SK-N-SH (cell line): ENCODE measurements around the gene P2RX5.

Experiments used
- CTCF ChIP-seq: fragments of 200-600 bp; sonication (generic); IDR thresholded peaks from 2 replicates; pipeline ENCODE4 v1.6.1; 2017; ENCODE audit warnings: antibody characterized with exemption, mild to moderate bottlenecking, moderate library complexity
- EP300 ChIP-seq, 2 experiments: IDR thresholded peaks; 2 replicates each; pipeline versions ENCODE4 v1.4.0 to v1.6.1; 2012; ENCODE audit warnings: borderline replicate concordance in 1 of 2, low read depth in 1 of 2, low read length in 1 of 2
- FOSL2 ChIP-seq: IDR thresholded peaks from 2 replicates; pipeline ENCODE4 v1.4.0; 2012; ENCODE audit warnings: low read depth, mild to moderate bottlenecking, moderate library complexity, borderline replicate concordance
- POLR2AphosphoS5 ChIP-seq: IDR thresholded peaks from 2 replicates; pipeline ENCODE4 v1.6.1; 2012; ENCODE audit warnings: low read depth, low read length
- TAF1 ChIP-seq: IDR thresholded peaks from 2 replicates; pipeline ENCODE4 v1.6.1; 2012; ENCODE audit warnings: low read depth, mild to moderate bottlenecking, low read length, moderate library complexity, borderline replicate concordance
- TCF12 ChIP-seq: IDR thresholded peaks from 2 replicates; pipeline ENCODE4 v1.4.0; 2012
- TEAD4 ChIP-seq: IDR thresholded peaks from 2 replicates; pipeline ENCODE4 v1.4.0; 2012; ENCODE audit warnings: mild to moderate bottlenecking, borderline replicate concordance; ENCODE audit not compliant: insufficient read depth
- USF2 ChIP-seq: fragments of 150-350 bp; IDR thresholded peaks from 2 replicates; pipeline ENCODE4 v1.6.1; 2017; ENCODE audit warnings: antibody characterized with exemption, low read length, low read depth, borderline replicate concordance
- YY1 ChIP-seq: IDR thresholded peaks from 2 replicates; pipeline ENCODE4 v1.4.0; 2012; ENCODE audit warnings: low read depth, mild to moderate bottlenecking

- no peak for TF ChIP-seq TCF12
- TF ChIP-seq YY1, result no peak
- TF ChIP-seq CTCF, result no peak
- no peak for TF ChIP-seq TAF1
- no peak for TF ChIP-seq EP300 (IDR thresholded peaks at IDR 0.05; ENCODE audit: borderline replicate concordance in 1 of 2, low read depth in 1 of 2, low read length in 1 of 2)
- no peak for TF ChIP-seq POLR2AphosphoS5
- no peak for TF ChIP-seq USF2
- no peak for TF ChIP-seq FOSL2
- no peak for TF ChIP-seq TEAD4
Measured at GRCh38 chr17:3729881-3730280, 33.9 kb upstream of the P2RX5 start.
